Endodermal cell (in vitro differentiated cells): Measurements from ENCODE around the gene CCDC146. TPM values are rescaled to one million over a fixed set of nuclear protein-coding genes. Genes with fewer than 3 reads are reported as not detected.

Source experiments
- DNase-seq: peaks from one replicate; pipeline ENCODE4 v3.0.0-alpha.2; 2017
- H3K27ac ChIP-seq: 2 replicates; pipeline ENCODE4 v1.5.1; 2013; ENCODE audit warnings: mild to moderate bottlenecking, low read depth, low read length, moderate library complexity
- H3K27me3 ChIP-seq: 2 replicates; pipeline ENCODE4 v1.6.1; 2013; ENCODE audit warnings: mild to moderate bottlenecking, low read length, moderate library complexity; ENCODE audit not compliant: insufficient read depth, control insufficient read depth, poor library complexity, severe bottlenecking
- H3K36me3 ChIP-seq: 2 replicates; pipeline ENCODE4 v1.7.0; 2013; ENCODE audit warnings: mild to moderate bottlenecking, low read length, moderate library complexity; ENCODE audit not compliant: control insufficient read depth, insufficient read depth
- H3K4me1 ChIP-seq: one replicate; pipeline ENCODE4 v1.7.0; 2013; ENCODE audit warnings: low read length; ENCODE audit not compliant: control insufficient read depth, insufficient read depth
- H3K4me3 ChIP-seq: 2 replicates; pipeline ENCODE4 v1.5.1; 2013; ENCODE audit warnings: mild to moderate bottlenecking, low read length, moderate library complexity
- H3K9ac ChIP-seq: 2 replicates; pipeline ENCODE4 v1.6.1; 2013; ENCODE audit warnings: mild to moderate bottlenecking, low read length, moderate library complexity; ENCODE audit not compliant: poor library complexity, severe bottlenecking; ENCODE audit errors: extremely low read depth
- H3K9me3 ChIP-seq: 2 replicates; pipeline ENCODE4 v1.6.1; 2013; ENCODE audit warnings: mild to moderate bottlenecking, low read length, moderate library complexity; ENCODE audit not compliant: control insufficient read depth
- H3K27ac Mint-ChIP-seq: 2 replicates; pipeline ENCODE4 v1.8.0; 2020; ENCODE audit warnings: mixed read lengths
- H3K27me3 Mint-ChIP-seq: 2 replicates; pipeline ENCODE4 v1.8.0; 2021; ENCODE audit warnings: mild to moderate bottlenecking, mixed read lengths; ENCODE audit not compliant: insufficient read depth
- H3K36me3 Mint-ChIP-seq: 2 replicates; pipeline ENCODE4 v1.8.0; 2020; ENCODE audit warnings: low read depth, mixed read lengths
- H3K4me1 Mint-ChIP-seq: 2 replicates; pipeline ENCODE4 v1.8.0; 2020; ENCODE audit warnings: mixed read lengths
- H3K4me3 Mint-ChIP-seq: 2 replicates; pipeline ENCODE4 v1.8.0; 2020; ENCODE audit warnings: mild to moderate bottlenecking, moderate library complexity, mixed read lengths
- H3K9me3 Mint-ChIP-seq: 2 replicates; pipeline ENCODE4 v1.8.0; 2020; ENCODE audit warnings: mild to moderate bottlenecking, mixed read lengths
- WGBS, 2 experiments: methylation state at CpG; one replicate each; pipeline versions ENCODE4 v1.1.5 to v1.1.7; 2013; ENCODE audit warnings: missing lambda C conversion rate in 2 of 2, mixed read lengths in 1 of 2; ENCODE audit not compliant: insufficient coverage in 1 of 2, insufficient read length in 1 of 2; 5-methylcytosine and 5-hydroxymethylcytosine counted together
- total RNA-seq, 2 donors: library from RNA; stranded (reverse); fragmentation: NEBNext Ultra II Directional in 1 of 2; extraction: Animal tissue kit (Norgen Biotek cat#: 25700) in 1 of 2; gene quantifications; 2 replicates in 1 of 2; 3 replicates in 1 of 2; pipeline ENCODE4 v1.2.1, GENCODE V29; 2021
- TF ChIP-seq, protein P1 (sequence below): fragments of 200-600 bp; sonication (generic); conservative IDR thresholded peaks from 2 replicates; pipeline ENCODE4 v1.5.0; 2021; ENCODE audit warnings: antibody characterized with exemption, mild to moderate bottlenecking

CCDC146 gene
- total RNA-seq, 2 donors from 2014 or later, result 2.7 to 5.2 TPM

DNA sequence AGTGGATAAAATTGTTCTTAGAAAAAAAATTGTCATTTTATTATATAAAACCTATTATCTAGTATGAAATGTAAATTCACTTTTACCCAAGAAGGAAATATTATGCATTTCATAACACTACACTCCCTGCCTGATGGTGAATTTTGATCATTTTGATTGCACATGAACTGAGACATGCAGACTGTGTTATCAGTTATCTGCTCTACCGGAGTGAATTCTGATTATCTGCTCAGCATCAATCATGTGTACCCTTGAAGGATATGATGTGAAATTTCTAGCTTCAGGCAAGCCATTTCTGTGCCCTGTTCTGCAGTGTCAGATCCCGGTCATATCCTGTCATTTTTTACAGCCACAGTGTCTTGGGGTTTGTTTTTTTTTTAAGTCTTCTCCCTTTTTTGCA lies 162.2 kb downstream of the CCDC146 start:
- H3K4me1 ChIP-seq, result no peaks in the 10 kb centered on the region
- 92 to 93% methylated on average over 2 of the region's 2 CpGs for WGBS, 2 experiments
- no peak overlapping the region for H3K27ac Mint-ChIP-seq
- H3K9me3 Mint-ChIP-seq, result peaks cover 5% of the 10 kb centered on the region
- TF ChIP-seq, protein P1, sequence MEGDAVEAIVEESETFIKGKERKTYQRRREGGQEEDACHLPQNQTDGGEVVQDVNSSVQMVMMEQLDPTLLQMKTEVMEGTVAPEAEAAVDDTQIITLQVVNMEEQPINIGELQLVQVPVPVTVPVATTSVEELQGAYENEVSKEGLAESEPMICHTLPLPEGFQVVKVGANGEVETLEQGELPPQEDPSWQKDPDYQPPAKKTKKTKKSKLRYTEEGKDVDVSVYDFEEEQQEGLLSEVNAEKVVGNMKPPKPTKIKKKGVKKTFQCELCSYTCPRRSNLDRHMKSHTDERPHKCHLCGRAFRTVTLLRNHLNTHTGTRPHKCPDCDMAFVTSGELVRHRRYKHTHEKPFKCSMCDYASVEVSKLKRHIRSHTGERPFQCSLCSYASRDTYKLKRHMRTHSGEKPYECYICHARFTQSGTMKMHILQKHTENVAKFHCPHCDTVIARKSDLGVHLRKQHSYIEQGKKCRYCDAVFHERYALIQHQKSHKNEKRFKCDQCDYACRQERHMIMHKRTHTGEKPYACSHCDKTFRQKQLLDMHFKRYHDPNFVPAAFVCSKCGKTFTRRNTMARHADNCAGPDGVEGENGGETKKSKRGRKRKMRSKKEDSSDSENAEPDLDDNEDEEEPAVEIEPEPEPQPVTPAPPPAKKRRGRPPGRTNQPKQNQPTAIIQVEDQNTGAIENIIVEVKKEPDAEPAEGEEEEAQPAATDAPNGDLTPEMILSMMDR, result no peak
- no peak overlapping the region for H3K9ac ChIP-seq
- H3K36me3 Mint-ChIP-seq, result no peaks in the 10 kb centered on the region
- no peaks in the 10 kb centered on the region for H3K9me3 ChIP-seq
- H3K4me3 Mint-ChIP-seq, result no peak overlapping the region
- no peak for DNase-seq
- no peaks in the 10 kb centered on the region for H3K27me3 ChIP-seq
- no peaks in the 10 kb centered on the region for H3K27me3 Mint-ChIP-seq
- H3K36me3 ChIP-seq, result no peaks in the 10 kb centered on the region
- no peaks in the 10 kb centered on the region for H3K4me1 Mint-ChIP-seq
- H3K4me3 ChIP-seq, result no peak overlapping the region
- no peak overlapping the region for H3K27ac ChIP-seq

DNA sequence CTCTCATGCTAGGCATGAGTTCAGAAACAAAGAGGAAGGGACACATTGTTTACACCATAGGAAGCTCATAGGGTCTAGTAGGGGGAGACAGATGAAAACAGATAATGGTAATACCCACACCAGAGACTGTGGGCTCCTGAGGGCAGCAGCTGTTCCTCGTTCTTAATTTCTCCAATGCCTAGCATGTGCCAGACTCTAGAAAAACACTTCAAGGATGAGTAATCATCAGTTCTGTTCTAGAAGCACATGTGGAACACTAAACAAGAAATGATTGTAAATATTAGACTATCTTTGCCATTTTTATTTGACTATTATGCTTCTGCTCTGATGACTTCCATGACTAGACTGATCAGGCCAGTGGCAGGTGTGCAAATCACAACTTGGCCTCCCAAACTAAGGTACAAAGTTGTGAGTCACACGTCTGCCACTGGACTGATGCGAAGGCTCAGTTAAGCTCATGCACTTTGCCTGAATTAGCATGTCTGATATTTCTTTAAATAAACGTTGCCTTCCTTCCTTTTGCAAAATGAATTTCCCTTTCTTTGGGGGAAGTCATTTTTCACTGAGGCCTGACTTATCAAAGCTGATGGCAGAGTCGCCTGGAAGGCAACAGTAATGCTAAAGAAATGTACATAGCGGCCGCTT lies 166.4 kb downstream of the CCDC146 start:
- Mint-ChIP-seq H3K27ac (no peak overlapping the region), H3K4me3 (no peak overlapping the region), H3K4me1 (no peaks in the 10 kb centered on the region), H3K9me3 (peaks cover 5% of the 10 kb centered on the region), H3K27me3 (peaks cover 3% of the 10 kb centered on the region), H3K36me3 (no peaks in the 10 kb centered on the region)
- Histone ChIP-seq H3K27me3 (no peaks in the 10 kb centered on the region), H3K27ac (no peak overlapping the region), H3K4me3 (no peak overlapping the region), H3K36me3 (no peaks in the 10 kb centered on the region), H3K9me3 (no peaks in the 10 kb centered on the region), H3K4me1 (no peaks in the 10 kb centered on the region), H3K9ac (no peak overlapping the region)
- WGBS, 2 experiments, result 87% methylated on average over 7 of the region's 7 CpGs
- DNase-seq, result no peak
- TF ChIP-seq, protein P1, result no peak

DNA sequence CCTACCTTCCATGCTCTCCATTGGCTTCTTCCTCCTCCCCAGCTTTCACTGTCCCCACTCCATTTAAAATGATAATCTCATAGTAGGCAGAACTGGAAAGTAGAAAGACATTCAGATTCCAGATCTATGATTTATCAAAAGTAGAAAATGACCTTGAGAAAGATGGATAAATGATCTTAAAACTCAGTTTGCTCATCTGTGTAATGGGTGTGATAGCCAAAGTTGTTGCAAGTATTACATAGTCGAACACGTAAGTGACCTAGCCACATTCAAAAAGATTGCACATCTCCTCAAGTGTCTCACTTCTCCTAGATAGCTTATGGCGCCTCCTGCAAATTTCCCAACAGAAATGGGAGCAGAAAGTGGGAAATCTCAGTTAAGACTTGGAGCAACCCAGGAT lies 167.0 kb downstream of the CCDC146 start:
- peaks cover 3% of the 10 kb centered on the region for H3K27me3 Mint-ChIP-seq
- H3K27ac Mint-ChIP-seq, result no peak overlapping the region
- Histone ChIP-seq H3K27me3 (no peaks in the 10 kb centered on the region), H3K4me3 (no peak overlapping the region), H3K36me3 (no peaks in the 10 kb centered on the region), H3K4me1 (no peaks in the 10 kb centered on the region), H3K9me3 (no peaks in the 10 kb centered on the region), H3K9ac (no peak overlapping the region), H3K27ac (no peak overlapping the region)
- peaks cover 5% of the 10 kb centered on the region for H3K9me3 Mint-ChIP-seq
- TF ChIP-seq, protein P1, result no peak
- no peaks in the 10 kb centered on the region for H3K36me3 Mint-ChIP-seq
- H3K4me3 Mint-ChIP-seq, result no peak overlapping the region
- no peaks in the 10 kb centered on the region for H3K4me1 Mint-ChIP-seq
- WGBS, 2 experiments, result 100% methylated on average over 3 of the region's 3 CpGs; no CpG with 5 or more reads in 1 of the 2 experiments
- DNase-seq, result no peak
